Astrocyte of the cerebellum (primary cell): ENCODE measurements around the gene NOSIP.

Source experiments
- DNase-seq: peaks from one replicate; pipeline ENCODE4 v3.0.0-alpha.2; 2011; ENCODE audit warnings: low read depth
- H3K4me3 ChIP-seq: 2 replicates; pipeline ENCODE4 v1.5.1; 2011; ENCODE audit warnings: mild to moderate bottlenecking, low read depth, low read length, moderate library complexity
- in situ Hi-C: cut with HindIII; loops from 2 replicates; pipeline ENCODE4 v1.10.0; 2017; ENCODE audit warnings: low sequenced_read_pairs
- TF ChIP-seq, protein P1 (sequence below): IDR thresholded peaks from 2 replicates; pipeline ENCODE4 v1.5.1; 2012; ENCODE audit warnings: low read length, low read depth, moderate library complexity, mild to moderate bottlenecking; ENCODE audit errors: missing control alignments

The NOSIP gene

GRCh38 chr19:49541914-49542313 is 38.4 kb downstream of the NOSIP start:
- TF ChIP-seq, protein P1, sequence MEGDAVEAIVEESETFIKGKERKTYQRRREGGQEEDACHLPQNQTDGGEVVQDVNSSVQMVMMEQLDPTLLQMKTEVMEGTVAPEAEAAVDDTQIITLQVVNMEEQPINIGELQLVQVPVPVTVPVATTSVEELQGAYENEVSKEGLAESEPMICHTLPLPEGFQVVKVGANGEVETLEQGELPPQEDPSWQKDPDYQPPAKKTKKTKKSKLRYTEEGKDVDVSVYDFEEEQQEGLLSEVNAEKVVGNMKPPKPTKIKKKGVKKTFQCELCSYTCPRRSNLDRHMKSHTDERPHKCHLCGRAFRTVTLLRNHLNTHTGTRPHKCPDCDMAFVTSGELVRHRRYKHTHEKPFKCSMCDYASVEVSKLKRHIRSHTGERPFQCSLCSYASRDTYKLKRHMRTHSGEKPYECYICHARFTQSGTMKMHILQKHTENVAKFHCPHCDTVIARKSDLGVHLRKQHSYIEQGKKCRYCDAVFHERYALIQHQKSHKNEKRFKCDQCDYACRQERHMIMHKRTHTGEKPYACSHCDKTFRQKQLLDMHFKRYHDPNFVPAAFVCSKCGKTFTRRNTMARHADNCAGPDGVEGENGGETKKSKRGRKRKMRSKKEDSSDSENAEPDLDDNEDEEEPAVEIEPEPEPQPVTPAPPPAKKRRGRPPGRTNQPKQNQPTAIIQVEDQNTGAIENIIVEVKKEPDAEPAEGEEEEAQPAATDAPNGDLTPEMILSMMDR = no peak
- no peak for DNase-seq
- in situ Hi-C loops = no loop called here
- no peak overlapping the region for H3K4me3 ChIP-seq

DNA sequence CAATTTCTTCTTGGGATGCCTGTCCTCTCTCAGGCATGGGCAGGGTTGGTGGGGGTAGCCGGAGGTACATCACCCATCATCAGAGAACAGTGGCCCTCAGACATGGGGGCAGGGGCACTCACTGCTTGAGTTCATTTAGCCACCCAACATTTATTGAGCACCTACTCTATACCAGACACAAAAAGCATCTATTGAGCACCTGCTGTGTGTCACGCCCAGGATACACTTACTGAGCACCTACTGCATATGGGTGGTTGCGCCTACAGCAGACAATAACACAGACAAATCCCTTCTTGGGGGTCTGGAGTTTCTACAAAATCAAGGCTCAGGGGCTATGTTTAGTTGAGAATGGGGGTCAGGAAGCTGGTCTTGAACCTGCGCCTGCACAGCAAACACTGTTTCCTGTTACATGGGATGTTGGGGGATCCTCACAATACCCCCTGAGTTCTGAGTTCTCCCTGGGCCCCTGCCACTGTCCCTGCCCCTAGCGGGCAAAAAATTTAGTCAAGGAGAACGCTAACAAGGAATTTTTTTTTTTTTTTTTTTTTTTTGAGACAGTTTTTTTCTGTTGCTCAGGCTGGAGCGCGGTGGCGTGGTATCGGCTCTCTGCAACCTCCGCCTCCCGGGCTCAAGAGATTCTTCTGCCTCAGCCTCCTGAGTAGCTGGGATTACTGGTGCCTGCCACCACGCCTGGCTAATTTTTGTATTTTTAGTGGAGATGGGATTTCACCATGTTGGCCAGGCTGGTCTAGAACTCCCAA is 41.0 kb downstream of the NOSIP start:
- TF ChIP-seq, protein P1 = no peak
- no peak for DNase-seq
- in situ Hi-C loops = no loop called here
- H3K4me3 ChIP-seq = no peak overlapping the region

DNA sequence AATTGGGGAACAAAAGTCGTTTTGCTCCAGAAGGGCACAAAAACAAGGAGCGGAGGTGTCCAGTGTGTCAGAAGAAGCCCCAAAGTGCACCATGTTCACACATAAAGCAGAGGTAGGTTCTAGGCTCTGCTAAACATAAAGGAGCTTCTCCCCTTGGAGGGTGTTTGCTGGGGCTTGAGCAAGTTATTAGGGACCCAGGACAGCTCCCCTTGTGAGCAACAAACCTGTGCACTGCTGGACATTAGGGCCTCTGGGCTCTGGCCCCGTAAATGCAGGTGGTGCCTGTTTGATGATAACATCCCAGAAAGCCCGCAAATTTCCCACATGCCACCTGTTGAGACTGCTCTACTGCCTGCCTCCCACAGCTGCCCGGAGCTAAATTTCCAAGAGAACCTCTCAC is 41.7 kb downstream of the NOSIP start:
- in situ Hi-C loops = no loop called here
- TF ChIP-seq, protein P1 = no peak
- no peak overlapping the region for H3K4me3 ChIP-seq
- no peak for DNase-seq

DNA sequence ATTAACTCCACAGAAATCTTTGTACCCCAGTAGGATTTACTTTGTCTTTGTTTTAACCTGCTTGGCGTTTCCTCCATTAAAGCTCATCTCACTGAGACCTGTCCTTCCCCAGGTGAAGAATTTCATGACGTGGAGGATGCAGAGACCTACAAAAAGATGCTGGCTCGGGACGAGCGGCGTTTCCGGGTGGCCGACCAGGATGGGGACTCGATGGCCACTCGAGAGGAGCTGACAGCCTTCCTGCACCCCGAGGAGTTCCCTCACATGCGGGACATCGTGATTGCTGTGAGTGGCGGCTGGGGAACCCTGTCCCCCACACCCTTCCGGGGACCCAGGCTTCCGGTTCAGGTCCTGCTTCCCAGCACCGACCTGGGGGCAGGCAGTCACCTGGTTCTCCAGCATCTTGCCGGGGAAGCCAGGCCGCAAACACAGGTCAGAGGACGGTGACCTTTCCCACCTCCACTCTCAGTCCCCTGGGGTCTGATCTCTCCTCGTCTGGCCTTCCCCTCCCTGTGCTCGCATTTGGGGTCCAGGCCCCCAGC is 43.4 kb downstream of the NOSIP start:
- DNase-seq = no peak
- no peak overlapping the region for H3K4me3 ChIP-seq
- TF ChIP-seq, protein P1 = no peak
- in situ Hi-C loops = no loop called here

DNA sequence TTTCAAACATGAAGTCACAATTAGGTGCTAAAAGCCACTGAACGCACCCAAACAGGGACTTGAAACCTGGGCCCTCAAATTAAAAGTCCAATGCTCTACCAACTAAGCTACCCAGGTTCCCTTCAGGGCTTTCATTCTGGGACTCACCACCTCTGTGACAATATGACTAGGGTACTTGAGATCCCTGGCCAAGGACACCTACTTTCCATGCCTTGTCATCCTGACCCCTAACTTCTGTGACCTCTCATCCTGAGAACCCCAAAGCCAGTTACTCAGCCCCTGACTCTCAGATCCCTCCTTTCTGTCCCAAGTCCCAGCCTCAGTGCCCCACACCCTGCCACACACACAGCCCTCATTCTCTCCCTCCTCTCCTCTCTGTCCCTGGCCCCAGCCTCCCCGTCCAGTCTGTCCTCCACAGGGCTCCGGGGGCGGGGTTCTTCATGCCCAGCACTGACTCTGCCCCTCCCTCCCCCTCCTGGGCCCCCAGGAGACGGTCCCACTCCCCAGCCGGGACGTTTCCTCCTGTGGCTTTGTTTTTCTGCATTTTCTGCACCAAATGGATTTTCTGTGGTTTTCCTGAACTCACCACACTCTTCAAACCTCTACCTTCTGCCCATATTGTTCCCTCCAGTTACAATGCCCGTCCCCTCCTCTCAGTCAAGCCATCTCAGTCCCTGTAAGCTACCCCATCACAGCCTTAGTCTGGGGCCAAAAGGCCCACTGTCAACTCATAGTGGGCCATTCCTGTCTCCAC is 45.5 kb downstream of the NOSIP start:
- in situ Hi-C loops = no loop called here
- DNase-seq = no peak
- H3K4me3 ChIP-seq = no peak overlapping the region
- TF ChIP-seq, protein P1 = no peak

- TF ChIP-seq, protein P1 = peak; percentile 36
- DNase-seq = no peak
- in situ Hi-C loops = no loop called here
- peak overlapping the region; percentile 53 for H3K4me3 ChIP-seq
These were observed 46.5 kb downstream of the NOSIP start for GRCh38 chr19:49533551-49534488.
